DND-41 (cell line): Measurements from ENCODE around the gene OPCML.

Experiments used
- ATAC-seq: fragments of 200-7000 bp; cut with Tn5 transposase; 3 replicates; pipeline ENCODE4 v1.9.1; 2021; ENCODE audit warnings: low read depth; ENCODE audit not compliant: insufficient read depth
- DNase-seq: peaks from one replicate; pipeline ENCODE4 v3.0.0-alpha.2; 2020
- H2AFZ ChIP-seq: 2 replicates; pipeline ENCODE4 v1.6.0; 2012; ENCODE audit warnings: low read depth, low read length
- H3K27ac ChIP-seq: 2 replicates; pipeline ENCODE4 v1.5.1; 2012; ENCODE audit warnings: low read length, inconsistent platforms
- H3K27me3 ChIP-seq: fragments of 200-600 bp; sonication (generic); 2 replicates; pipeline ENCODE4 v1.6.0; 2012; ENCODE audit warnings: low read length, mild to moderate bottlenecking, inconsistent platforms; ENCODE audit not compliant: insufficient read depth, poor library complexity
- H3K36me3 ChIP-seq: 2 replicates; pipeline ENCODE4 v1.5.1; 2012; ENCODE audit warnings: low read length, inconsistent platforms; ENCODE audit not compliant: insufficient read depth
- H3K4me1 ChIP-seq: 2 replicates; pipeline ENCODE4 v1.5.1; 2012; ENCODE audit warnings: mild to moderate bottlenecking, low read length; ENCODE audit not compliant: insufficient read depth
- H3K4me2 ChIP-seq: 2 replicates; pipeline ENCODE4 v1.6.0; 2012; ENCODE audit warnings: mild to moderate bottlenecking, moderate library complexity, low read length, inconsistent platforms; ENCODE audit not compliant: insufficient read depth
- H3K4me3 ChIP-seq, 2 experiments: fragments of 200-600 bp in 1 of 2; shearing (Covaris generic) in 1 of 2; 2 replicates each; pipeline ENCODE4 v1.5.1; 2012 to 2016; ENCODE audit warnings: inconsistent platforms in 2 of 2, low read length in 2 of 2, mild to moderate bottlenecking in 2 of 2, low read depth in 1 of 2, moderate library complexity in 1 of 2
- H3K79me2 ChIP-seq: 2 replicates; pipeline ENCODE4 v1.6.0; 2012; ENCODE audit warnings: low read length, inconsistent platforms; ENCODE audit not compliant: insufficient read depth
- H3K9ac ChIP-seq: 2 replicates; pipeline ENCODE4 v1.6.0; 2012; ENCODE audit warnings: low read depth, mild to moderate bottlenecking, inconsistent platforms, low read length, moderate library complexity
- H3K9me3 ChIP-seq: 2 replicates; pipeline ENCODE4 v1.5.1; 2012; ENCODE audit warnings: low read length, moderate library complexity, mild to moderate bottlenecking, inconsistent platforms; ENCODE audit not compliant: insufficient read depth, severe bottlenecking
- H4K20me1 ChIP-seq: 2 replicates; pipeline ENCODE4 v1.6.0; 2012; ENCODE audit warnings: low read length; ENCODE audit not compliant: insufficient read depth
- CTCF ChIP-seq: IDR thresholded peaks from 2 replicates; pipeline ENCODE4 v1.5.1; 2012; ENCODE audit warnings: borderline replicate concordance, low read length, moderate library complexity, mild to moderate bottlenecking; ENCODE audit not compliant: poor library complexity, severe bottlenecking; ENCODE audit errors: extremely low read depth
- EZH2 ChIP-seq: IDR thresholded peaks from 3 replicates; pipeline ENCODE4 v1.6.1; 2012; ENCODE audit warnings: borderline replicate concordance, low read depth, mild to moderate bottlenecking, moderate library complexity, low read length, inconsistent platforms; ENCODE audit not compliant: severe bottlenecking

Gene OPCML

GRCh38 chr11:133046252-133046651 is 486.0 kb downstream of the OPCML start:
- Histone ChIP-seq H3K4me3 (no peak overlapping the region), H3K27me3 (peaks cover 21% of the 10 kb centered on the region), H2AFZ (no peak overlapping the region), H3K27ac (no peak overlapping the region), H3K4me2 (no peak overlapping the region), H3K36me3 (no peaks in the 10 kb centered on the region), H3K79me2 (no peaks in the 10 kb centered on the region), H3K9me3 (no peaks in the 10 kb centered on the region), H4K20me1 (no peaks in the 10 kb centered on the region), H3K4me1 (no peaks in the 10 kb centered on the region), H3K9ac (no peak overlapping the region)
- TF ChIP-seq EZH2: no peak
- no peak for TF ChIP-seq CTCF
- DNase-seq (no peak), ATAC-seq (no peak)

- Histone ChIP-seq H3K27ac (no peak overlapping the region), H3K9me3 (no peaks in the 10 kb centered on the region), H3K36me3 (no peaks in the 10 kb centered on the region), H4K20me1 (no peaks in the 10 kb centered on the region), H3K9ac (no peak overlapping the region), H2AFZ (no peak overlapping the region), H3K4me1 (no peaks in the 10 kb centered on the region), H3K4me2 (no peak overlapping the region), H3K27me3 (peaks cover 34% of the 10 kb centered on the region), H3K4me3 (no peak overlapping the region), H3K79me2 (no peaks in the 10 kb centered on the region)
- DNase-seq: no peak
- TF ChIP-seq EZH2 (no peak), CTCF (no peak)
- ATAC-seq: no peak
These were observed 490.1 kb downstream of the OPCML start for GRCh38 chr11:133041928-133042882.

DNA sequence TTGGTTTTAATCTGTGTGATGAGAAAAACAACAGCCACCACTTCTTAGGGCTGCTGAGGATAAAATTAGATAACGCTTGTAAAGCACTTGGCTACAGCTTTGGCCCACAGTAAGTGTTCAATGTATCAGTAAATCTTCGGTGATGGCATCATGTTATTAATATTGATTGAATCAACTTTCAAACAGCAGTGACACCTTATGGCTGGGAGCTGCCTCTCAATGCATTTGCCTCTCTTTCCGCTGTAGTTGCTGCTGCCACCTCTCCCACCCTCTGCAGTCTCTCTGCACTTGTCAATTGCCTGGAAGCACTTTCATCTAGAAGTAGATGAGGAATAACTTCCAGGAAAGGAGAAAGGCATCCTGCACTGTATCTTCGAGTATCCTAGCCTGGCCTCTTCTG is 491.1 kb downstream of the OPCML start:
- Histone ChIP-seq H3K4me2 (no peak overlapping the region), H3K4me1 (no peaks in the 10 kb centered on the region), H3K27me3 (peaks cover 29% of the 10 kb centered on the region), H3K36me3 (no peaks in the 10 kb centered on the region), H3K9ac (no peak overlapping the region), H3K79me2 (no peaks in the 10 kb centered on the region), H2AFZ (no peak overlapping the region), H4K20me1 (no peaks in the 10 kb centered on the region), H3K9me3 (no peaks in the 10 kb centered on the region), H3K27ac (no peak overlapping the region), H3K4me3 (no peak overlapping the region)
- no peak for ATAC-seq
- no peak for DNase-seq
- no peak for TF ChIP-seq EZH2
- TF ChIP-seq CTCF: peak; percentile 18
